Activated T-cell treated with anti-CD3 and anti-CD28 coated beads, Interleukin-2, amount 50 U/mL, for 1 hour (primary cell): ENCODE data around the gene TINAGL1.
"Not testable (repeated sequence)": the region's sequence is repeated elsewhere in the genome, so short reads cannot be mapped to it uniquely, and the experiment has no call there.

ENCODE experiments used
- DNase-seq: peaks from one replicate; pipeline ENCODE4 v3.0.0-alpha.2; 2020

The TINAGL1 gene

DNA sequence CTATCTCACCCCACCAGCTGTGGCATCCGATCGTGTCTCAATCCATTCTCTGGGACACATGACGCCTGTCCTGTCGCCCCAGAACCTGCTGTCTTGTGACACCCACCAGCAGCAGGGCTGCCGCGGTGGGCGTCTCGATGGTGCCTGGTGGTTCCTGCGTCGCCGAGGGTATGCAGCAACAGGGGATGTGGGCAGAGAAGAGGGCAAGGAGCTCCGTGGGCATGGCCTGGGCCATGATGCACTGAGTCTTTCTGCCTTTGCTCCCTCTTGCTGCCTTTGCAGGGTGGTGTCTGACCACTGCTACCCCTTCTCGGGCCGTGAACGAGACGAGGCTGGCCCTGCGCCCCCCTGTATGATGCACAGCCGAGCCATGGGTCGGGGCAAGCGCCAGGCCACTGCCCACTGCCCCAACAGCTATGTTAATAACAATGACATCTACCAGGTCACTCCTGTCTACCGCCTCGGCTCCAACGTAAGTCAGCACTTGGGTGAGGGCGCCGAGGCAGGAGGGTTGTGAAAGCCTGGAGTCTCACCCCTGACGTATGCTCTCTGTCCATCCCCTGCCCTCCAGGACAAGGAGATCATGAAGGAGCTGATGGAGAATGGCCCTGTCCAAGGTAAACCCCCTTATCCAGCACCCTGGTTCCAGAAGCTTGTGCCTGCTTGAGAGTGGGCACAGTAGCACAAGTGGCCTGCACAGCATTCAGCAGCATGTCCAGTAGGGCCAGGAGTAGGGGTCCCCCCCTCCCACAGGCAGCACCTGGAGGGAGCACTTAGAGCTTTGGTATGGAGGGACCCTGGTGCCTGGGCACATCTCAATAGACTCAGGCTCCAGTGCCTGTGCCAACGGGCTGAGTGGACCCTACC is 8.8 kb downstream of the TINAGL1 start:
- DNase-seq = no peak

DNA sequence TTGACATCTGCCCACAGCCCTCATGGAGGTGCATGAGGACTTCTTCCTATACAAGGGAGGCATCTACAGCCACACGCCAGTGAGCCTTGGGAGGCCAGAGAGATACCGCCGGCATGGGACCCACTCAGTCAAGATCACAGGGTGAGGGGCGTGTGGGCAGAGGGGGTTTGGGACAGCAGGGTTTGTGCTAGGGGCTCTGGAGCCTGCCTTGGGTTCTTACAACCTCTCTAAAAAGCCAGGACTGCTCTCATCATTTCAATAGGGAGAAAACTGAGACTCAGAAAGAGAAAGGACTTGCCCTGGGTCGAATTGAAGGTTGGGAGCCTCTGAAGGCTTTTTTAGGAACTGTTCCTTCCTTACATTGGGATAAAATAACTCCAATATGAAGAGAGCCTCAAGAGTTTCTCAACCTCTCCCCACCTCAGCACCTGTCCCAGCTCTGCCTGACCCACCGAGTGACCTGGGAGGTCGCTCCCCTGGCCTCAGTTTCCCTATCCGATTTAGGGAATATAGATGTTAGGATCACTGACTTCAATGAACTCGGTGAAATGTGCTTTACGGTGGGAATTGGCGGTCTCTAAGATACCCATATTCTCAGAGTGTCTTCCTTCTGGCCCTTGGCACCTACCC is 9.5 kb downstream of the TINAGL1 start:
- DNase-seq = no peak

DNA sequence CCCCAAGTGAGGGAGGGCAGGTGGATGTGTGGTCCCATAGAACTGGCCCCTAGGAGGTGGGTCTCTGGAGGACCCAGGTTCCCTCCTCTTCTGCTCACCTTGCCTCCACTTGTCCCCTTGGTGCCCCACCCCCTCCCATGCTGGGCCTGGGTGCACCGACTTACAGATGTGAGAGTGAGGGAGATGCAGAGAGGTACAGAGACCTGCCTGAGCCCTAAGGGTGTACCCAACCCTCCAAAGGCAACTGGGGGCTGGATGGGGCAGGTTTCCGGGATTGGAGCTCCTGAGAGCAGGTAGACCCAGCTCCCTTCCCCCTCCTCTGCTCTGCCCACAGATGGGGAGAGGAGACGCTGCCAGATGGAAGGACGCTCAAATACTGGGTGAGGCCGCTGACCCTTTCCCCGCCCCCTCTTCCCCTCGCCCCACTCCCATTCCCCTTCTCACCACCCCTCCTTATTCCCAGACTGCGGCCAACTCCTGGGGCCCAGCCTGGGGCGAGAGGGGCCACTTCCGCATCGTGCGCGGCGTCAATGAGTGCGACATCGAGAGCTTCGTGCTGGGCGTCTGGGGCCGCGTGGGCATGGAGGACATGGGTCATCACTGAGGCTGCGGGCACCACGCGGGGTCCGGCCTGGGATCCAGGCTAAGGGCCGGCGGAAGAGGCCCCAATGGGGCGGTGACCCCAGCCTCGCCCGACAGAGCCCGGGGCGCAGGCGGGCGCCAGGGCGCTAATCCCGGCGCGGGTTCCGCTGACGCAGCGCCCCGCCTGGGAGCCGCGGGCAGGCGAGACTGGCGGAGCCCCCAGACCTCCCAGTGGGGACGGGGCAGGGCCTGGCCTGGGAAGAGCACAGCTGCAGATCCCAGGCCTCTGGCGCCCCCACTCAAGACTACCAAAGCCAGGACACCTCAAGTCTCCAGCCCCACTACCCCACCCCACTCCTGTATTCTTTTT is 10.3 kb downstream of the TINAGL1 start:
- no peak for DNase-seq

GRCh38 chr1:31587328-31587699 is 11.0 kb downstream of the TINAGL1 start:
- DNase-seq = not testable (repeated sequence)

GRCh38 chr1:31587720-31588423 is 11.6 kb downstream of the TINAGL1 start:
- DNase-seq = peak; percentile 46

DNA sequence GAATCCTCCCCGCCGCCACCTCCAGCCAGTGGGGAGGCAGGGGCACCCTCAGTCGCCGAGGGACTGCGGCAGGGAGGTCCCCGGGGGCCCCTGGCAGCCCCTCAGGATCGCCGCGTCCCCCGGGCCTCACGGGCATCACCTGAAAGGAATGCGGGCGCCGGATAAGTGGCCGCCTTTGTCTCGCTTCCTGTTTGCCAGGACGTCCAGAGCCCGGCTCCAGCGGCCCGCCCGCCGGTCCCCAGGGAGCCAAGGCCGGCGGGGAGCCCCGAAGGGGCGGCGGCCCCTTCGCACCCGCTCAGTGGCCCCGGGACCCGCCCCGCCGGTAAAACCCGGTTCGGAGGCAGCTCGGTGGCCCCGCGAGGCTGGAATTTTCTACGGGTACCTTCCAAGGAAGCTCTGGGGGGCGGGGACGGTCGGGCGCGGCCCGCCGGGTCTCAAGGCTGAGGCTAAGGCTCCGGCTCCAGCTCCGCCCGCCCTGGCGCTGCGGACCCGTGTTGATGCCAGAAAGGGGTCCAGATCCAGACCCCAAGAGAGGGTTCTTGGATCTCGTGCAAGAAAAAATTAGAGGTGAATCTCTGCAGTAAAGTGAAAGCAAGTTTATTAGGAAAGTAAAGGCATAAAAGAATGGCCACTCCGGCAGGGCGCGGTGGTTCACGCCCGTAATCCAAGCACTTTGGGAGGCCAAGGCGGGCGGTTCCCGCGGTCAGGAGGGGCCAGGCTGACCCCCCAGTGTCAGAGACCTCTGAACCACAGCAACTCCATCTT is 12.6 kb downstream of the TINAGL1 start:
- DNase-seq = no peak

- no peak for DNase-seq
Observed at GRCh38 chr1:31591425-31592093, 15.2 kb downstream of the TINAGL1 start.

GRCh38 chr1:31592132-31592531 is 15.8 kb downstream of the TINAGL1 start:
- no peak for DNase-seq

DNA sequence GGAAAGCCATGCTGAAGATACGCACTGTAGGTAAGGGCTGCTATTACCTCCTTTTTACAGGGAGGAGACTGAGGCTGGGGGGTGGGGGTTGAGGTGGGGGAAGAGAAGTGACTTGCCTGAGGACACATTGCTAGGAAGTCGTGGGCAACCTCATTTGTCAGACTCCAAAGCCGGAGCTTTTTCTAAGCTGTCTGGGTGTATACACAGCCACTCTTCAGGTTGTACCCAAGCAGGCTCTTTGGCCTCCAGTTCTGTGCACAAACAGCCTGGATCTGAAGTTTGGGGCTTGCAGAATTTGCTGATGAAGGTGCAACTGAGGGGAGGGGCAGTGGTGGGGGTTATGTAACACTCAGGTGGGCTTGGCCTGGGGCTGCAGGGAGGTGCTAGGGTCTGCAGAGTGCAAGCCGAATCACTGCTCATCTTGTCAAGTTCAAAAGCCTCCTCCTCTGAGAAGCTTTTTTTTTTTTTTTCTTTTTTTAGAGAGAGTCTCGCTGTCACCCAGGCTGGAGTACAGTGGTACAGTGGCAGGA is 16.9 kb downstream of the TINAGL1 start:
- DNase-seq = no peak

- peak; percentile 72 for DNase-seq
Observed at GRCh38 chr1:31593770-31594632, 17.7 kb downstream of the TINAGL1 start.

GRCh38 chr1:31595836-31596736 is 19.8 kb downstream of the TINAGL1 start:
- no peak for DNase-seq

- DNase-seq = no peak
Observed at GRCh38 chr1:31596737-31597097, 20.4 kb downstream of the TINAGL1 start.

DNA sequence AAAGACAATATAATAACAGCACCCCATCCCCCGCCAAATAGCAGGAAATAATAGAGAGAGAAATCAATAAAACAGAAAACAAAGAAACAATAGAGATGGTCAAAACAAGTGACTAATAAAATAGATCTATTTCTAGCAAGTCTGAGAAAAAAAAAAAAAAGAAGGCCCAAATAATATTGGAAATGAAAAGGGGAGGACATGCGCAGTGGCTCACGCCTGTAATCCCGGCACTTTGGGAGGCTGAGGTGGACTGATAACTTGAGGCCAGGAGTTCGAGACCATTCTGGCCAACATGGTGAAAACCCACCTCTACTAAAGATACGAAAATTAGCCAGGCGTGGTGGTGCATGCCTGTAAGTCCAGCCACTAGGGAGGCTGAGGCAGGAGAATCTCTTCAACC is 22.7 kb downstream of the TINAGL1 start:
- no peak for DNase-seq

- DNase-seq = no peak
Observed at GRCh38 chr1:31600641-31601040, 24.3 kb downstream of the TINAGL1 start.

DNA sequence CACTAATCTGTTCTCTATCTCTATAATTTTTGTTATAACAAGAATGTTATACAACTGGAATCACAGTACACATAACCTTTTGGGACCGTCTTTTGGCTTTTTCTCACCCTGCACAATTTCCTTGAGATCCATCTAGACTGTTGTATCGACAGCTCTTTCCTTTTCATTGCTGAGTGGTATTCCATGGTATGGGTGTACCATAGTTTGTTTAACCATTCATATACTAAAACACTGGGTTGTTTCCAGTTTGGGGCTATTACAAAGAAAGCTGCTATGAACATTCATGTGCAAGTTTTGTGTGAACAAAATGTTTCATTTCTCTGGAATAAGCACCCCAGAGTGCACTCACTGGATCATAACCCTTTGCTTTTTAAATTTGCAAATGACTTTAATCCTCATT is 25.8 kb downstream of the TINAGL1 start:
- DNase-seq = no peak

- DNase-seq = no peak
Observed at GRCh38 chr1:31605908-31606427, 29.7 kb downstream of the TINAGL1 start.

DNA sequence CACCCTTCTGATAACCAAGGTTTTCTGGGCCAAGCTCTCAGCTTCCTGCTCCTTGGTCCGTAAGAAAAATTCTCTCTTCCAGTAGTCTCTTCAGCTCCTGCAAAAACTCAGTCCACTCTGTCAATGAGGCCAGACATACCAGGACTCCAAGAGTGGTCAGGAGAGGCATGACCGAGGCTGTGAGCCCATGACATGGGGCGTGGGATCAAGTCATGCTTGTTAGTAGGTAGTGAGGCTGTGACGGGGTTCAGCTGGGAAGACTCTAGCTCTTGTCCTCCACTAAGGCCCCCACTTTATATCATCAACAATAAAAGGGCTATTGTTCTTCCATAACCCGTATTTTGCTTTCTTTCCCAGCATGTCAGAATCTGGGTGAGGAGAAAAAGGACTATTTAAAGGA is 31.0 kb downstream of the TINAGL1 start:
- no peak for DNase-seq

DNA sequence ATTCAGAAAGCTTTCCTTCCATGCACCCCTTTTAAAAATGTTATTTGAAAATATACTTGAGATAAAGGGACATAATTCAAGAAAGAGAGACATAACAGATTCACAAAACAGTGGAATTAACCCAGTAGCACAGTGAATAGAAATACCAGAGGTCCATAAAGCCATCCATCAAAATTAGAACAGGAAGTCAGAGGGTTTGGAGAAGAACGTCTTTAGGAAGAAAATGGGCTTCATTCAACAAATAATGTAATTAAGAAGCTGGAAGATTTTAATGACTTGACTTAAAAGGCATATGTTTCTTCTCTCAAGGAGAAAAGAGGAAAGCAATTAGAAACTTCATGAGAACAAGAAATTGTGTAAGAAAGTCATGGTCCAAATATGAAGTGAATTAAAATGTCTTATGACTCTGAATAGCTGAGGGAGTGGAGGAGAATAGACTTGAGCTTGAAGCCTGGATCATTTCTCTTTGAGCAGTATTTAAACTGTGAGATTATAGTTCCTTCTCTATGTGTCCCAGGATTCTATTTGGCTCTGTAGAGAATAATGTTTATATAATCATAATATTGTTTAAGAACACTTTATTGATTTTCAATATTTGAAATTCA is 33.3 kb downstream of the TINAGL1 start:
- DNase-seq = no peak
